Stimulated activated CD4-positive, alpha-beta T cell treated with anti-CD3 and anti-CD28 coated beads, Interleukin-1b, Interleukin-23, amount 100 ng/mL, for 48 hours (primary cell): ENCODE results near the gene GSX1.
"Not testable (repeated sequence)": the region's sequence is repeated elsewhere in the genome, so short reads cannot be mapped to it uniquely, and the experiment has no call there.

Experiments used
- DNase-seq: peaks from one replicate; pipeline ENCODE4 v3.0.0-alpha.2; 2020

The GSX1 gene

DNA sequence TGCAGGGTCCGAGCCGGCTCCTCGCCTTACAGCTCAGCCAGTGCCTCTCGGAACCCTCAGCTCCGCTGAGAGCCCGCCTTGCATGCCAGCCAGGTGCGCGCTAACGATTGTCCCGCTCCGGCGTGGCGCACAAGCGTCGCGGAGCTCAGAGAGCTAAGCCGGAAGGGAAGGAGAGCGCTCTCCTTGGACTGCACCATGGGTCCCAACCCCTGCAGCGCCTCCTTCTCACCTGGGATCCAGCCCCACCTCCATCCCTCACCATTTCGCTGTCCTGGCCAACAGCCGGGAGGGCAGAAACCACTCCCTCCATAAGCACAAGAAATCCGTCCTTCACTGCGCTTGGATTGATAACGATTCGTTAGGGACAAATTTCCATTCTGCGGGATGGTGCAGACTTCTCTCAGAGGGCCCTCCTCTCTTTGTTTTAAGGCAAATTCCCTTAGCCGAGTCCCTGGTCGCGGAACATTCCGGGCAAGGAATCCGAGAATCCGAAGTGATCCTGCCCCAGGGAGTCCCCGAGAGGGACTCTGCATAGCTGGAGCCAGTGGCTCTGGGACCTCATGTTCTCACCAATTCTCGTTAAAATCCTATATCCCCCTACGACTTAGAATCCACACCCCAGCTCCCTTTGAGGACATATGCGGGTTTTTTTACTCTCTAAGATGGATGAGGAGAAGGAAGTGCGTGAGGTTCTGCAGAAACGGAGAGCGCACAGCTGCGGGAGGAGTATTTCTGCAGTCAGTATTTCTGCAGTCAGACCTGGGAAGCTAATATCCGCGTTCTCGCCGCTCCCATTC, 2.8 kb downstream of the GSX1 start:
- DNase-seq, result no peak

- DNase-seq, result no peak
These were observed 3.4 kb downstream of the GSX1 start for GRCh38 chr13:27795718-27796019.

DNA sequence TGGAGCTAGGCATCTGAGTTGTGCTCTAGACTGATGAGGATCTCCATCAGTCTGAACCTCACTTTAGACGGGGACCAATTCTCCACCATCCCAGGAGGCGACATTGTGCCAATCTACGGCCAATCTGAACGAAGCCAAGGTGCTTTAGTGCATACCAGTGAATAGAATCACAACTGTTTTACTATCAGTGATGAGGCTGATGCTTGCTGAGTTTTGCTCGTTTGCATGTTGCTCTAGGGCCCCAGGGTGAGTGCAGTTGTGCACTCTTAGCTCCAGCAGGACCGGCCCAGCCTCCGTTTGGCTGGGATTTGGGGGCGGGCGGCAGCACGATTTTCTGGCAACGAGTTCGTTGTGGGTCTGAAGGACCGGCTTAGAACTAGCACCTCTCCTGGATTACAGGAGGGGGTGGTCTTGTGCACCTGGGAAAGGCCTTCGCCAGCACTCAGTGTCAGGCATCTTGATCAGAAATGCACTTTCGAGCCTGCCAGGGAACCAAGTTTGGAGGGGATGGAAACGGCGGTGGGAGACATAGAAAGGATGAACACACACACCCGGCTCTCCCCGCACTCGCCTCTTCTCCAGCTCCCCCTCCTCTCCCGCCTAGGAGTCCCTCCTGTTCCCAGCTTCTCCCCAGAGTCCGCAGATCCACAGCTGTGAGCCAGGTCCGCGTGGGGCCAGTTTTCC, 4.4 kb downstream of the GSX1 start:
- no peak for DNase-seq

DNA sequence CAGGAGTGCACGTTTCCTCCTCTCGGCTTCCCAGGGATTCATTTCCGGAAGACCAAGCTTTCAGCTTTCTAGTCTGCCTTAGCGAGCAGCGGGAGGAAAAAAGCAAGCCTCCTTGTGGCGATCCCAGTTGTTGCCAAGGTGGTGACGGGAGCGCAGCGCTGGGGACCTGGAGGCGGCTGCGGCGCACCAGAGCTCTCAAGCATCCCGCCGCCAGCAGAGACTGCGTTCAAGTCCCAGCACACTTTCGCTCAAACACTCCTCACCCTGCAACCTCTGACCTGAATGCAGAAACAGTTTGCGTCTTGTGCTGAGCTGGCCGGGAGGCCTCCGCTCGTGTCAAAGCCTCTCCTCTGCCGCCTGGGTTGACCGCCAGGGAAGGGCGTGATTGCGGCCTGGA, 4.9 kb downstream of the GSX1 start:
- DNase-seq, result no peak

DNA sequence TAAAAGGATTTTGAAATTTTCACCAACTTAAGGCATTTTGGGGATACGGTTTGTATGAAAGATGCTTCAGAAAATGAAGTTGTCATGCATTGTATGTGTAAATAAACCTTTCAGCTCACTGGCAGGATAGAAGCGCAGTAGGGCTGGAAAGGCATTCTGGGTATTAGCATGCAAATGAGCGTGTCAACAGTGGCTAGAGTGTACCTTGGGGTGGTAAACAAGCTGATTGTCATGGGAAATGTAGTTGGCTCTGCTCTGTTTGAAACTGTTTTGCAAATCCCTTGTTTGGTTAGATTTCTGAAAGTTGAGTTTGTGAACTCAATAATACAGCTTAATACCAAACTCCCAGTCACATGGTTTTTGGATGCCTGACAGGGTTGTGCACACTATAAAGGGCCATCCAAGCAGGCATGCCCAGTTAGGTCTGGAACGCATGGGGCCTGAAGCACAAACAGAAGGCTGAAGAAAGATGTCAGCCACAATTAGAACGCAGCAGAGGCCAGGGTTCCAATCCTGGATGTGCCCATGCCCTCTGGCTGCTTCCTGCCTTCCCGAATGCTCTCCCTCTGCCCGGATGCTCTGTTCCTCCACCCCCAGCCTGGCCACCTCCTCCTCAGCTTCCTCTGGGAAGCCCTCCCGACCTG, 14.6 kb downstream of the GSX1 start:
- no peak for DNase-seq

DNA sequence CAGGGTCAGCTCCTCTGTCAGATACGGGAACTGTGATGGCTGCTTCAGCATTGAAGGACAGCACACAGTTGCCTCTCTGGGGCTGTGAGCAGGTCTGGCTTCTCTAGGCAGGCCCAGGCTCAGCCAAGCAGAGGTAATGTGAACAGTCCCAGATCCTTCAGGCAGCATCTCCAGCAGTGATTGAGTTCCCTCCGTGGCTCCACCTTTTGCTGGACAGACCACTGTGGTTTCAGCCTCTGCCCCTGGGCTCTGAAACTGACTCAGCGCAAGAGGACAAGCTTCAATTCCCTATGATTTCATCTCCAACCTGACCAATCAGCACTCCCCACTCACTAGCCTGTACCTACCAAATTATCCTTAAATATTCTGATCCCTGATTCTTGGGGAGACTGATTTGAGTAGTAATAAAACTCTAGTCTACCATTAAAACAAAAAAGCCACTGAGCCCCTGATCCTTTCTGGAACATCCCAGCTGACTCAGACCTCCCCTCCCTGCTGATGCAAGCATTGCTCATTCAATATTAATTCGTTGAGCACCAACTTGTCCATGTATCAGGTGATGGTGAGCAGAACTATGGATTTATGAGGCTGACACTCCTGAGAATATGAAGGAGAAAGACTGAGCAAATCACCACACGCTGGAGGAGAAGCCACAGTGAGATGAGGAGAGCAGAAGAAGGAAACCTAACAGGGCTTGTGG, 16.7 kb downstream of the GSX1 start:
- no peak for DNase-seq

GRCh38 chr13:27810009-27810408, 17.7 kb downstream of the GSX1 start:
- DNase-seq, result no peak

DNA sequence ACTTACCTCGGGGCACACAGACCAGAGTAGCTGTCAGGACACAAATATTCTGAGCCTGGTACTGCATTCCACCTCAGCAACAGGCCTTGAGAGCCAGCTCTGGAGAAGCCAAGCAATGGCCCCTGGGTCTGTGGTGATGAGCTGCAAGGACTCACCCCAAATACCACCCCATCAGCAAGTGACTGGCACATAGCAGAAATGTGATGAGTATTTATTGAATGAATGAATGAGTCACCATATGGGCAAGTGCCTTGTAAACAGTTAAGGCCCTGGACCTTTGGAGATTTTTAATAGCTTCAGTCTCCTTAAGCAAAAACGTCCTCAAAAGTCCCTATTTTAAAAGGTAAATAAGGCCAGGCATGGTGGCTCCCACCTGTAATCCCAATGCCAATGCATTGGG, 18.2 kb downstream of the GSX1 start:
- DNase-seq, result no peak

GRCh38 chr13:27813826-27814225, 21.5 kb downstream of the GSX1 start:
- DNase-seq, result no peak

DNA sequence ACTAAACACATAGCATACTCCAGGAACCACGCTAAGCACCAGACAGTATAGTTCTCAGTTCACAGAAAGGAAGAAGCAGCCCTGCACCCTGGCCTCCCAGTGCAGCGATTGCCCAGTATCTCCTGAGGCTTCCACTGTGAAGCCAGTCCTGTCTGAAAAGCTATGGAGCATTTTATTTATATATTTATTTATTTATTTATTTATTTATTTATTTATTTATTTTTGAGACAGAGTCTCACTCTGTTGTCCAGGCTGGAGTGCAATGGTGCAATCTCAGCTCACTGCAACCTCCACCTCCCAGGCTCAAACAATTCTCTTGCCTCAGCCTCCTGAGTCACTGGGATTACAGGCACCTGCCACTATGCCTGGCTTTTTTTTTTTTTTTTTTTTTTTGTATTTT, 25.5 kb downstream of the GSX1 start:
- not testable (repeated sequence) for DNase-seq

DNA sequence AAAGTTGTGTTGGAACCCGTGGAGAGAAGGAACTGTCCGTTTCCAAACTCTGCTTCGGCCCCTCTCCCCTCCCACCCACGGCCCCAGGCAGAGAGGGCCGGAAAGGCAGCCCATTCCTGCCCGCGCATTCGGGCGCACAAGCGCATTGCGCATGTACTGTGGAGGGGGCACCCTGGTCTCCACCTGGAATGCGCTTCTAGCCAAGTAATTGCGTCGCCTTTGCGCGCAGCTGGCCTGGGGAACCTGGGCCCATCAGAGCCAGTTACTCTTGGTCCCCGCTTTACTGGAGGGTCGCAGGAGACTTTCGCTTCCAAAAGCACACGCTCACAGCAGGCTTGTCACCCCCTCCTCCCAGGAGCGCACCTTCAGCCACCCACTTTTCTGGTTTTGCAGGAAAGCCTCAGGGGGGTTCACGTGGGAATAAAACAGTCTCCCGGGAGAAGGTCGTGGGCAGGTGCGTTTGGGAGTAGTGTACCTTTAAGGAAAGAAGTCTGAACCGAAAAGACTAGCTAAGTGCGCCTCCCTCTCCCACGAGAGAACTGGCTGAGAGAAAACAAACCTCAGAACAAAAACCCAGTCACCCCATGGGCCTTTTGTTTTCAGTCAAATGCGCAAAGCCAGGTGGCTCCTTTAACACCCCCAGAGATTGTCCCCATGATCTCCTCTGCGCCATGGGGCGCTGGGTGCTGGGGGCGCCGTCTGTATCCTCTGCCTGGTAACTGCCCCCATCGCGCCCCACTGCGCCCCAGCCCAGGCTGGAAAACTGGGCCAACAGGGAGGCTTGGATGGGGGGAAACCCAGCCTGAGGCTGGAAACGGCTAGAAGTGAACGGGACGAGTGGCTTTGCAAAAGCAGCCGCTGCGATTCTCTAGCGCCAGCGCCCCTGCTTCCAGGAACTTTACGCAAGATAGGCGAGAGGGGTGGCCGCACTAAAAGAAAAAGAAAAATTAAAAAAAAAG, 28.5 kb downstream of the GSX1 start:
- no peak for DNase-seq

DNA sequence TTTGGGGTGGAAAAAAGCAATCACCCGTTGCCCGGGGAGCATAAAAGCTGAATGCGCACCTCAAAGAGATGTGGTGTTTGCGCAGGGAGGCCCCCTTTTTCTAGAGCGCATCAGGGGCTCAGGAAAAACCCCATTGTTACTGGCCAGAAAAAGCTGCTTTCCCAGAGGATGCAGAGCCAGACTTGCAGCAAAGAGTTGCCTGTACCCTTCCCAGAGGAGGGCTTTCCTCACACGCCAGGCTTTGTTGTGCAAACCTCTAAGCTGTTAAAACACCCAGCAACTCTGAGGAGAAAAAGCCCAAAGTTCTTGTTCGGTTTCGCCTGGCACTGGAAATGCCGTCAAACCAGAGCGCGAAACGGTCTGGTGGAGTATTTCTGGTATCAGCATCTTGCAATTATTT, 29.3 kb downstream of the GSX1 start:
- DNase-seq, result no peak

- no peak for DNase-seq
These were observed 30.1 kb downstream of the GSX1 start for GRCh38 chr13:27822258-27822872.

DNA sequence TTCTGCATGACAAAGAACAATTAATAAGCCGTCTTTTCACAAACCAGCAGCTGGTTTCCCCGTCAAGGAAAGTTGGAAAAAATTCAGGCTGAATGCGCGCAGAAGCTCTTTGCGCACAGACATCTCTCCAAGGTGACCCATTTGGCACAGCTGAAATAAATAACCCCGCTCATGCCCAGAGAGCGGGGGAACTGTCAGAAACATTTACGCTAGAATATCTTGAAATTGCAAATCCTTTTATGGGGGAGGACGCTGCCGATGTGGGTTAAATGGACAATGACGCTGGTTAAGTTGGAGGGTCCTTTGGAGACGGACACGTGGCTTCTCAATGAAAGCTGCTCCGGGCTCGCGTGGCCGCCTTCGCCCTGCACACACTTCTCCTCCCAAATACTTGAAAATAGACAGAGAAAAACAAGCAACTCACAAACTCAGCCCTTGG, 30.6 kb downstream of the GSX1 start:
- DNase-seq, result no peak

- DNase-seq, result no peak
These were observed 31.8 kb downstream of the GSX1 start for GRCh38 chr13:27824121-27824520.

- no peak for DNase-seq
These were observed 32.8 kb downstream of the GSX1 start for GRCh38 chr13:27825072-27825471.

DNA sequence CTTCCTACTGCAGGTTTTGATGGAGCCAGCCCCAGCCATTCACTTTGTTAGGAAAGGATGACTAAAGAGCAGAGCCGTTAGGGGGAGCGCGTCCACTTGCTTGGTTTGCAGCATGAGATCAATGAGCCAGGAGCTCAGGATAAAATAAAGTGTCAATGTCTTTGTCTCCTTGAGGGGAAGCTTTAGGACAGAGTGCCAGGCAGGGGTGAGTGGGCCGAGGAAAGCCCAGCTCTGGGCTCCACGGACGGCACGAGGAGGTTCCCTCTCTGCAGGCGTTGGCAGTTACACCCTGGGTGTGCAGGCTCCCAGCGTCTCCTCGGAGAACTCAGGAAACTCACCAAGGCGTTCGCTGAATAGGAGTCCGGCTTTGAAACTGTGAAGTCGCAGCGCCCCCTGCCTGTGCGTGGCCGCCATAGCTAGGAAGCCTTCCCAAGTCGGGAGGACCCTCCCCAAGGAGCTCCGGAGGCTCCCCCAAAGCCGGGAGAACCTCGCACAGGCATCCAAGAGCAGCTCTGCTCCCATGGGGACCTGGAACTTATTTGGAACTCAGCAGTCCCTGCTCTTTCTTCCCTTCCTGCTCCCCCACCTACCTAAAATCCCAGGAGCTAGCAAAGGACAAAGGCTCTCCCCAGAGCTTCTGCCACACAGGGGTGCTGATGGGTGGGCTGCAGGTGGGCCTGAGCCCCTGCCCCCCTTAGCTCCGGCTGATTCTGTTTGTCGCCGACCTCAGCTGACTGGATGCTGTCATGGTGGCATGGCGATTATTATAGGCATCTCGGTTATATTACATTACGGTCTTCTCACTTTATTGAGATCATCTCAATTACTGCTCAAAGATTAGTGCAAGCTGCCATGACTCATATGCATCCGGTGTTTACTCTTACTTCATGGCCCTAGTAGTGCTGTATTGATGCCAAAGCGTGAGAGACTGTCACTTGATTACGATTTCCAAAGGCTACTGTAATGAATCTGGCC, 34.4 kb downstream of the GSX1 start:
- DNase-seq, result peak; percentile 59

DNA sequence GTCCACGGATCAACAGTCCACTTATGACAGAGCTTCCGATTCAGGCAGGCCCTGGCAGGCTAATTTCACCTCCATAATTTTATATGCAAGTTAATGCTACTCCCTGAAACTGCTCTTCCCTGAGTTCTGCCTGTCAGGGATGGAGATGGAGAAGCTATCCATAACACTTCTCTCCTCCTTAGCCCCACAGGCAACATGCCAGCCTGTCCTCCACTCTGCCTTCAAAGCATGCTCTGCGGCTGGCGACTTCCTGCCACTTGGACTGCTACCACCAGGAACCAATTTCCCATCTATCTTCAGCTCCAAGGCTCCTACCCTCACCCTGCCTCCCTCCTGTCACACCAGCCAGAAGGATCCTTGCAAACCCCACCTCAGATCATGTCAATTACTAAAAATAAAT, 35.4 kb downstream of the GSX1 start:
- DNase-seq, result no peak

GRCh38 chr13:27830010-27830409, 37.7 kb downstream of the GSX1 start:
- peak; percentile 44 for DNase-seq

GRCh38 chr13:27833206-27833605, 40.9 kb downstream of the GSX1 start:
- DNase-seq, result no peak

- DNase-seq, result no peak
These were observed 41.8 kb downstream of the GSX1 start for GRCh38 chr13:27834095-27834494.
